Hepatocyte (in vitro differentiated cells): Measurements from ENCODE around the gene CLK2. TPM values are rescaled to one million over a fixed set of nuclear protein-coding genes. Genes with fewer than 3 reads are reported as not detected.

Source experiments
- DNase-seq: peaks from one replicate; pipeline ENCODE4 v3.0.0-alpha.2; 2016; ENCODE audit warnings: low spot score
- H2AFZ ChIP-seq: fragments of 200-600 bp; sonication (generic); 2 replicates; pipeline ENCODE4 v1.6.0; 2016; ENCODE audit warnings: antibody characterized with exemption, mild to moderate bottlenecking
- H3K27ac ChIP-seq: fragments of 200-600 bp; sonication (generic); 2 replicates; pipeline ENCODE4 v1.5.1; 2016; ENCODE audit warnings: mild to moderate bottlenecking
- H3K27me3 ChIP-seq: fragments of 200-600 bp; sonication (generic); 2 replicates; pipeline ENCODE4 v1.6.1; 2016
- H3K36me3 ChIP-seq: fragments of 200-600 bp; sonication (generic); replicated peaks from 2 replicates; pipeline ENCODE4 v1.5.1; 2016; ENCODE audit warnings: low read depth; ENCODE audit not compliant: insufficient read depth
- H3K4me1 ChIP-seq: fragments of 200-600 bp; sonication (generic); 2 replicates; pipeline ENCODE4 v1.5.1; 2016; ENCODE audit warnings: mild to moderate bottlenecking, moderate library complexity; ENCODE audit not compliant: insufficient read depth
- H3K4me2 ChIP-seq: fragments of 200-600 bp; sonication (generic); 2 replicates; pipeline ENCODE4 v1.6.0; 2016
- H3K4me3 ChIP-seq: fragments of 200-600 bp; sonication (generic); 2 replicates; pipeline ENCODE4 v1.5.1; 2016; ENCODE audit warnings: mild to moderate bottlenecking
- H3K79me2 ChIP-seq: fragments of 200-600 bp; sonication (generic); 2 replicates; pipeline ENCODE4 v1.6.0; 2017; ENCODE audit warnings: mild to moderate bottlenecking
- H3K9me2 ChIP-seq: fragments of 200-600 bp; sonication (generic); replicated peaks from 2 replicates; pipeline ENCODE4 v1.6.0; 2017; ENCODE audit warnings: mild to moderate bottlenecking; ENCODE audit not compliant: insufficient read depth
- H3K9me3 ChIP-seq: fragments of 200-600 bp; sonication (generic); 2 replicates; pipeline ENCODE4 v1.5.1; 2016; ENCODE audit warnings: low read depth, mild to moderate bottlenecking
- H4K20me1 ChIP-seq: fragments of 200-600 bp; sonication (generic); 2 replicates; pipeline ENCODE4 v1.6.0; 2016; ENCODE audit warnings: mild to moderate bottlenecking; ENCODE audit not compliant: insufficient read depth, poor library complexity, severe bottlenecking
- CTCF ChIP-seq: fragments of 200-600 bp; sonication (generic); IDR thresholded peaks from 2 replicates; pipeline ENCODE4 v1.5.1; 2016; ENCODE audit warnings: antibody characterized with exemption, mild to moderate bottlenecking; ENCODE audit not compliant: poor library complexity
- EZH2 ChIP-seq: fragments of 200-600 bp; sonication (generic); IDR thresholded peaks from 2 replicates; pipeline ENCODE4 v1.6.1; 2016; ENCODE audit warnings: antibody characterized with exemption, mild to moderate bottlenecking, borderline replicate concordance
- EZH2phosphoT487 ChIP-seq: fragments of 200-600 bp; sonication (generic); IDR thresholded peaks from one replicate; pipeline ENCODE4 v1.6.1; 2018; ENCODE audit warnings: antibody characterized with exemption, mild to moderate bottlenecking, low read depth, moderate library complexity; ENCODE audit not compliant: unreplicated experiment, severe bottlenecking
- WGBS: methylation state at CpG from one replicate; pipeline ENCODE4 v1.1.6; 2016; ENCODE audit warnings: low lambda C conversion rate; ENCODE audit errors: missing lambda C conversion rate; 5-methylcytosine and 5-hydroxymethylcytosine counted together
- polyA plus RNA-seq: library from polyadenylated mRNA; unstranded; fragments of >200 nt; fragmentation: Nextera tagmentation; extraction: Ambion mirVana; gene quantifications from 2 replicates; pipeline ENCODE4 v1.2.1, GENCODE V29; 2016
- total RNA-seq: library from RNA; depleted of rRNA; stranded (reverse); fragments of >200 nt; gene quantifications from 2 replicates; pipeline ENCODE4 v1.2.3, GENCODE V29; 2014

The CLK2 gene
- total and polyA plus RNA-seq, 2 experiments from 2014 or later, result 18.6 to 48.7 TPM

- H3K79me2 ChIP-seq, result peaks cover 41% of the 10 kb centered on the region
- peak within 1 kb of the TSS; percentile 97 for H3K4me2 ChIP-seq
- TF ChIP-seq EZH2 (no peak), CTCF (no peak), EZH2phosphoT487 (no peak)
- H3K27ac ChIP-seq, result peak within 1 kb of the TSS; percentile 92
- H2AFZ ChIP-seq, result peak within 1 kb of the TSS; percentile 3
- peaks cover 3% of the 10 kb centered on the region for H4K20me1 ChIP-seq
- H3K9me2 ChIP-seq, result no peaks in the 10 kb centered on the region
- no peaks in the 10 kb centered on the region for H3K27me3 ChIP-seq
- H3K4me1 ChIP-seq, result peaks cover 17% of the 10 kb centered on the region
- H3K9me3 ChIP-seq, result no peaks in the 10 kb centered on the region
- H3K4me3 ChIP-seq, result peak within 1 kb of the TSS; percentile 72
- no peaks in the 10 kb centered on the region for H3K36me3 ChIP-seq
- under 1% methylated on average over 50 of the region's 51 CpGs for WGBS
- peak; percentile 98 for DNase-seq
These were observed 35.5 kb upstream of the CLK2 start, which contains the start of gene FDPS for GRCh38 chr1:155308493-155309422. FDPS (plus strand) TSS chr1:155308866; CDS start chr1:155309790, 924 bp downstream.

- peaks cover 3% of the 10 kb centered on the region for H4K20me1 ChIP-seq
- peak overlapping the region; percentile 80 for H3K27ac ChIP-seq
These were observed 34.0 kb upstream of the CLK2 start for GRCh38 chr1:155307247-155307740.

GRCh38 chr1:155305881-155306391, 32.6 kb upstream of the CLK2 start:
- no peak for TF ChIP-seq EZH2phosphoT487
- TF ChIP-seq EZH2, result no peak
- TF ChIP-seq CTCF, result no peak
- WGBS, result 82% methylated on average over 7 of the region's 7 CpGs
- Histone ChIP-seq H3K4me2 (no peak overlapping the region), H4K20me1 (no peaks in the 10 kb centered on the region), H2AFZ (no peak overlapping the region), H3K79me2 (peaks cover 21% of the 10 kb centered on the region), H3K9me2 (no peaks in the 10 kb centered on the region), H3K9me3 (no peaks in the 10 kb centered on the region), H3K36me3 (no peaks in the 10 kb centered on the region), H3K27me3 (no peaks in the 10 kb centered on the region), H3K27ac (no peak overlapping the region), H3K4me3 (no peak overlapping the region), H3K4me1 (peaks cover 19% of the 10 kb centered on the region)
- no peak for DNase-seq

More at GRCh38 chr1:155307247-155307740, 34.0 kb upstream of the CLK2 start:
- Histone ChIP-seq H3K27me3 (no peaks in the 10 kb centered on the region), H3K4me2 (peak overlapping the region; percentile 54), H3K9me3 (no peaks in the 10 kb centered on the region), H2AFZ (no peak overlapping the region), H3K4me3 (no peak overlapping the region), H3K4me1 (peaks cover 17% of the 10 kb centered on the region), H3K36me3 (no peaks in the 10 kb centered on the region), H3K9me2 (no peaks in the 10 kb centered on the region), H3K79me2 (peaks cover 34% of the 10 kb centered on the region)
- 54% methylated on average over 6 of the region's 6 CpGs for whole genome bisulfite sequencing
- DNase-seq, result peak; percentile 41
- TF ChIP-seq CTCF, result peak; percentile 42
- TF ChIP-seq EZH2, result no peak
